IMR-90 (cell line): ENCODE data around the gene NT5C1A. TPM values are rescaled to one million over a fixed set of nuclear protein-coding genes. Genes with fewer than 3 reads are reported as not detected.

ENCODE experiments used
- ATAC-seq: fragments of 200-7000 bp; cut with Tn5 transposase; 2 replicates; pipeline ENCODE4 v1.9.1; 2020; ENCODE audit warnings: low read depth, mild to moderate bottlenecking, moderate library complexity
- BruUV-seq: library from RNA; stranded (reverse); fragments of 400-500 nt; replicated peaks from 2 replicates; lab custom pipeline; 2021; lab: Mats Ljungman, UMichigan
- CTCF ChIA-PET: fragments of 300-600 bp; formaldehyde crosslinking; extraction: SDS; loops from one replicate; lab custom pipeline; 2021; ENCODE audit warnings: antibody characterized with exemption; lab: Yijun Ruan, JAX
- POLR2A ChIA-PET: fragments of 300-600 bp; sonication (Branson Sonifier 250); formaldehyde crosslinking; loops from one replicate; lab custom pipeline; 2022; ENCODE audit warnings: antibody characterized with exemption; ENCODE audit not compliant: unreplicated experiment; lab: Charles Lee
- DNase-seq: peaks from one replicate; pipeline ENCODE4 v3.0.0; 2013
- H2AFZ ChIP-seq: replicated peaks from 2 replicates; pipeline ENCODE3; 2013; ENCODE audit warnings: low read length, mild to moderate bottlenecking; ENCODE audit not compliant: poor library complexity
- H2AK5ac ChIP-seq: 2 replicates; pipeline ENCODE4 v1.6.1; 2013; ENCODE audit warnings: low read depth, low read length, inconsistent platforms
- H2AK9ac ChIP-seq: replicated peaks from 2 replicates; pipeline ENCODE3; 2013; ENCODE audit warnings: mild to moderate bottlenecking, low read depth, low read length, moderate library complexity; ENCODE audit not compliant: poor library complexity
- H2BK120ac ChIP-seq: 2 replicates; pipeline ENCODE4 v1.6.1; 2013; ENCODE audit warnings: low read depth, low read length, inconsistent platforms
- H2BK15ac ChIP-seq: 3 replicates; pipeline ENCODE4 v1.6.1; 2013; ENCODE audit warnings: low read depth, low read length, inconsistent platforms
- H2BK20ac ChIP-seq: 2 replicates; pipeline ENCODE4 v1.6.1; 2013; ENCODE audit warnings: low read depth, mild to moderate bottlenecking, inconsistent platforms, low read length, moderate library complexity
- H2BK5ac ChIP-seq: 2 replicates; pipeline ENCODE4 v1.6.1; 2013; ENCODE audit warnings: mild to moderate bottlenecking, low read depth, low read length, inconsistent platforms; ENCODE audit not compliant: poor library complexity, severe bottlenecking
- H3K14ac ChIP-seq: replicated peaks from 2 replicates; pipeline ENCODE4 v1.6.1; 2013; ENCODE audit warnings: low read depth, low read length, inconsistent platforms
- H3K18ac ChIP-seq: 2 replicates; pipeline ENCODE4 v1.6.1; 2013; ENCODE audit warnings: low read depth, low read length, control low read depth
- H3K23ac ChIP-seq: 2 replicates; pipeline ENCODE4 v1.6.1; 2013; ENCODE audit warnings: low read depth, low read length, inconsistent platforms
- H3K27ac ChIP-seq: 2 replicates; pipeline ENCODE4 v1.5.1; 2013; ENCODE audit warnings: mild to moderate bottlenecking, control low read depth, low read length; ENCODE audit not compliant: insufficient read depth
- H3K27me3 ChIP-seq: 2 replicates; pipeline ENCODE4 v1.6.1; 2013; ENCODE audit warnings: low read length; ENCODE audit not compliant: control insufficient read depth, insufficient read depth
- H3K36me3 ChIP-seq: 2 replicates; pipeline ENCODE4 v1.6.1; 2013; ENCODE audit warnings: low read length, mixed read lengths; ENCODE audit not compliant: control insufficient read depth, insufficient read depth
- H3K4ac ChIP-seq: 2 replicates; pipeline ENCODE4 v1.6.1; 2013; ENCODE audit warnings: low read depth, low read length, inconsistent platforms
- H3K4me1 ChIP-seq: 2 replicates; pipeline ENCODE4 v1.6.1; 2013; ENCODE audit warnings: low read length, mixed read lengths; ENCODE audit not compliant: control insufficient read depth, insufficient read depth
- H3K4me2 ChIP-seq: 2 replicates; pipeline ENCODE4 v1.6.1; 2013; ENCODE audit warnings: low read depth, mild to moderate bottlenecking, control low read depth, low read length, moderate library complexity
- H3K4me3 ChIP-seq: 2 replicates; pipeline ENCODE4 v1.5.1; 2013; ENCODE audit warnings: low read depth, mild to moderate bottlenecking, control low read depth, low read length, moderate library complexity; ENCODE audit not compliant: insufficient read depth
- H3K56ac ChIP-seq: 2 replicates; pipeline ENCODE4 v1.6.1; 2013; ENCODE audit warnings: low read length, inconsistent platforms; ENCODE audit not compliant: insufficient read depth; ENCODE audit errors: extremely low read depth
- H3K79me1 ChIP-seq, 2 experiments: 2 replicates each; pipeline ENCODE4 v1.6.1; 2013; ENCODE audit warnings: low read length in 2 of 2, inconsistent platforms in 1 of 2, low read depth in 1 of 2
- H3K9ac ChIP-seq: 2 replicates; pipeline ENCODE4 v1.6.1; 2013; ENCODE audit warnings: low read depth, low read length, control low read depth
- H3K9me1 ChIP-seq: 2 replicates; pipeline ENCODE4 v1.6.1; 2013; ENCODE audit warnings: low read length, inconsistent platforms; ENCODE audit not compliant: insufficient read depth
- H3K9me3 ChIP-seq: 2 replicates; pipeline ENCODE4 v1.6.1; 2013; ENCODE audit warnings: low read length; ENCODE audit not compliant: control insufficient read depth, insufficient read depth
- H4K20me1 ChIP-seq: 2 replicates; pipeline ENCODE4 v1.6.1; 2013; ENCODE audit warnings: low read length, inconsistent platforms; ENCODE audit not compliant: insufficient read depth
- H4K5ac ChIP-seq: 2 replicates; pipeline ENCODE4 v1.6.1; 2013; ENCODE audit warnings: mild to moderate bottlenecking, low read depth, low read length, control low read depth
- H4K8ac ChIP-seq, 2 experiments: 2 replicates each; pipeline ENCODE4 v1.6.1; 2013; ENCODE audit warnings: low read depth in 2 of 2, low read length in 2 of 2, control low read depth in 1 of 2, inconsistent platforms in 1 of 2
- H4K91ac ChIP-seq: 2 replicates; pipeline ENCODE4 v1.6.1; 2013; ENCODE audit warnings: low read depth, low read length, inconsistent platforms; ENCODE audit not compliant: insufficient read depth
- BHLHE40 ChIP-seq: fragments of 150-350 bp; IDR thresholded peaks from 2 replicates; pipeline ENCODE4 v1.6.1; 2016; ENCODE audit warnings: mild to moderate bottlenecking, low read depth, low read length
- CTCF ChIP-seq: conservative IDR thresholded peaks from 2 replicates; pipeline ENCODE4 v1.5.1; 2012; ENCODE audit warnings: mild to moderate bottlenecking, low read depth, low read length, improper control_type of control experiment
- MAFK ChIP-seq: IDR thresholded peaks from 2 replicates; pipeline ENCODE4 v1.6.1; 2012; ENCODE audit warnings: low read depth, low read length, improper control_type of control experiment
- RAD21 ChIP-seq: IDR thresholded peaks from 2 replicates; pipeline ENCODE4 v1.6.1; 2012; ENCODE audit warnings: low read length, improper control_type of control experiment
- RCOR1 ChIP-seq: IDR thresholded peaks from 2 replicates; pipeline ENCODE4 v1.6.1; 2012; ENCODE audit warnings: mild to moderate bottlenecking, low read length, improper control_type of control experiment; ENCODE audit not compliant: insufficient replicate concordance
- SMC3 ChIP-seq: fragments of 150-350 bp; IDR thresholded peaks from 2 replicates; pipeline ENCODE4 v1.6.1; 2016; ENCODE audit warnings: low read depth, mild to moderate bottlenecking, antibody characterized with exemption, low read length, moderate library complexity
- WGBS, 2 experiments: methylation state at CpG; one replicate each; pipeline versions ENCODE4 v1.1.5 to v1.1.7; 2013; ENCODE audit warnings: missing lambda C conversion rate in 2 of 2; ENCODE audit not compliant: insufficient read length in 1 of 2; ENCODE audit errors: extremely low coverage in 2 of 2; 5-methylcytosine and 5-hydroxymethylcytosine counted together
- dilution Hi-C: fragments of 300-500 bp; cut with HindIII; formaldehyde crosslinking; loops from one replicate; pipeline ENCODE4 v1.14.3; 2018; ENCODE audit warnings: low sequenced_read_pairs; ENCODE audit not compliant: unreplicated experiment
- in situ Hi-C: fragments of 300-500 bp; cut with MboI; formaldehyde crosslinking; loops from 3 replicates; pipeline ENCODE4 v1.14.3; 2019; ENCODE audit warnings: low sequenced_read_pairs, inconsistent platforms, mixed read lengths
- intact Hi-C: fragments of 100-400 bp; cut with micrococcal nuclease; formaldehyde crosslinking; loops from 2 replicates; pipeline ENCODE4 v1.10.0; 2022
- polyA plus RNA-seq, 3 experiments: library from polyadenylated mRNA; depleted of rRNA; stranded (reverse); fragments of >200 nt; gene quantifications; 2 replicates each; pipeline ENCODE4 v1.2.3, GENCODE V29; 2012; ENCODE audit warnings: low replicate concordance in 1 of 3
- total RNA-seq: library from RNA; depleted of rRNA; stranded (reverse); fragments of >200 nt; gene quantifications from 2 replicates; pipeline ENCODE4 v1.2.3, GENCODE V29; 2012

The NT5C1A gene
- total and polyA plus RNA-seq, 2 of the 4 experiments (the other 2 are of a cell fraction): not detected

- no peak overlapping the region for H3K9ac ChIP-seq
- WGBS, 2 experiments: 86% methylated on average over 9 of the region's 16 CpGs; no CpG with 5 or more reads in 1 of the 2 experiments
- DNase-seq (no peak), ATAC-seq (no peak)
- BruUV-seq: no TSS peak
- no peak overlapping the region for H2BK120ac ChIP-seq
- no peak overlapping the region for H4K91ac ChIP-seq
- no peak overlapping the region for H2AK9ac ChIP-seq
- no peak overlapping the region for H2BK15ac ChIP-seq
- H3K27me3 ChIP-seq: peaks cover 31% of the 10 kb centered on the region
- POLR2A ChIA-PET: no interaction called here
- H4K5ac ChIP-seq: no peak overlapping the region
- no peak overlapping the region for H3K4ac ChIP-seq
- H2AFZ ChIP-seq: no peak overlapping the region
- H3K23ac ChIP-seq: no peak overlapping the region
- H3K9me1 ChIP-seq: no peaks in the 10 kb centered on the region; the same call in 1 of the 2 replicates
- TF ChIP-seq CTCF: no peak
- no peak for TF ChIP-seq SMC3
- no peak for TF ChIP-seq RAD21
- no peak for TF ChIP-seq RCOR1
- TF ChIP-seq MAFK: no peak
- no peak for TF ChIP-seq BHLHE40
- H4K20me1 ChIP-seq: no peaks in the 10 kb centered on the region
- H2AK5ac ChIP-seq: no peak overlapping the region
- H3K36me3 ChIP-seq: no peaks in the 10 kb centered on the region
- H3K4me2 ChIP-seq: no peak overlapping the region
- H3K18ac ChIP-seq: no peak overlapping the region
- no peak overlapping the region for H4K8ac ChIP-seq
- H3K14ac ChIP-seq: no peak overlapping the region
- CTCF ChIA-PET: no interaction called here
- H3K9me3 ChIP-seq: no peaks in the 10 kb centered on the region
- H3K4me3 ChIP-seq: no peak overlapping the region
- no peaks in the 10 kb centered on the region for H3K79me1 ChIP-seq
- no peak overlapping the region for H3K56ac ChIP-seq
- no peak overlapping the region for H2BK5ac ChIP-seq
- in situ Hi-C loops: no loop called here
- H3K4me1 ChIP-seq: peaks cover 5% of the 10 kb centered on the region; the same call in 1 of the 2 replicates
- dilution Hi-C loops: no loop called here
- no peak overlapping the region for H2BK20ac ChIP-seq
- intact Hi-C loops: no loop called here
- no peak overlapping the region for H3K27ac ChIP-seq
Observed at GRCh38 chr1:39626646-39627045, 45.3 kb downstream of the NT5C1A start.
